HG03097 (cell line): ENCODE measurements around the gene VWC2L.

Experiments
- ATAC-seq: cut with Tn5 transposase; IDR thresholded peaks from one replicate; pipeline ENCODE4 v1.9.1; 2021; ENCODE audit not compliant: unreplicated experiment, low FRiP score

VWC2L gene

GRCh38 chr2:214410918-214411554 is at the start of gene VWC2L:
Gene VWC2L (plus strand): TSS chr2:214411054. CDS start chr2:214414194, 3,140 bp downstream.
- no peak for ATAC-seq

GRCh38 chr2:214361116-214361515 is 49.7 kb upstream of the VWC2L start:
- no peak for ATAC-seq

- no peak for ATAC-seq
Observed at GRCh38 chr2:214365549-214365948, 45.3 kb upstream of the VWC2L start.

- no peak for ATAC-seq
Observed at GRCh38 chr2:214367171-214367570, 43.7 kb upstream of the VWC2L start.

- ATAC-seq: no peak
Observed at GRCh38 chr2:214376618-214377285, 34.1 kb upstream of the VWC2L start.

- ATAC-seq: no peak
Observed at GRCh38 chr2:214377286-214377624, 33.6 kb upstream of the VWC2L start.

- no peak for ATAC-seq
Observed at GRCh38 chr2:214378455-214379103, 32.3 kb upstream of the VWC2L start.

- no peak for ATAC-seq
Observed at GRCh38 chr2:214379227-214379626, 31.6 kb upstream of the VWC2L start.

GRCh38 chr2:214380681-214381080 is 30.2 kb upstream of the VWC2L start:
- ATAC-seq: no peak

GRCh38 chr2:214382229-214382628 is 28.6 kb upstream of the VWC2L start:
- no peak for ATAC-seq

- ATAC-seq: no peak
Observed at GRCh38 chr2:214386720-214387119, 24.1 kb upstream of the VWC2L start.

- no peak for ATAC-seq
Observed at GRCh38 chr2:214389334-214389733, 21.5 kb upstream of the VWC2L start.

- no peak for ATAC-seq
Observed at GRCh38 chr2:214393796-214394195, 17.1 kb upstream of the VWC2L start.

GRCh38 chr2:214395040-214395439 is 15.8 kb upstream of the VWC2L start:
- no peak for ATAC-seq

- ATAC-seq: no peak
Observed at GRCh38 chr2:214401580-214401979, 9.3 kb upstream of the VWC2L start.

GRCh38 chr2:214410128-214410775 is 602 bp upstream of the VWC2L start:
- no peak for ATAC-seq

- ATAC-seq: no peak
Observed at GRCh38 chr2:214412679-214413078, 1.8 kb downstream of the VWC2L start.

- no peak for ATAC-seq
Observed at GRCh38 chr2:214436470-214436869, 25.6 kb downstream of the VWC2L start.

- ATAC-seq: no peak
Observed at GRCh38 chr2:214450118-214450894, 39.5 kb downstream of the VWC2L start.

- ATAC-seq: no peak
Observed at GRCh38 chr2:214451516-214452275, 40.8 kb downstream of the VWC2L start.
